ENCODE results near the gene FBXO41.

Gene FBXO41

DNA sequence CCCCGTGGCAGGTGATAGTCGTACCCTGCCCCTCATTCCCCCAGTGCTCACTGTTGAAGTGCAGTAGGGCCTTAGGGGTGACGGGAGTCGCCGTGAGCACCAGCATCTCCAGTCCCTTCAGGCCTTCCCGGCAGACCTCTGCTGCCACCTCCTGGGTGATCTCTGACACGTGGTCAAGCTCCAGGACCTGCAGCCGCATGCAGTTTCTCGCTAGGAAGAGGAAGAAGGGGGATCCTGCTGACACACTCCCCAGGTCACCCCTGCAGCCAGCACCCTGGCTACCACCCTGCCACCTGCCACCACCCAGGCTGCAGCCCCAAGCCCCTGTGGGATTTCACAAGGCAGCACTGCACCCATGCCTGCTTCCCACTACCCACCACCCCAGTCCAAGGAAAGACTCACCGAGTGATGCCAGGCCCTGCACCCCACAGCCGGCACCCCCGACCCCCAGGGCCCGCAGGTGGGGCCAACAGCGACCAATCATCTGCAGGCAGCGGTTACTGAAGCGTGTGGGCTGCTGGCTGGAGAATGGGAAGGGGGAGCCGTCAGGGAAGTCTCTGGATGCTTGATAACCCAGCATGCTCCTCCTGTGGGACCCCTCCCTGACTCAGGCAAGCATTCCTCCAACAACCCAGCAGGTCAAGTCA is 23.8 kb downstream of the FBXO41 start:
- no peak for DNase-seq

DNA sequence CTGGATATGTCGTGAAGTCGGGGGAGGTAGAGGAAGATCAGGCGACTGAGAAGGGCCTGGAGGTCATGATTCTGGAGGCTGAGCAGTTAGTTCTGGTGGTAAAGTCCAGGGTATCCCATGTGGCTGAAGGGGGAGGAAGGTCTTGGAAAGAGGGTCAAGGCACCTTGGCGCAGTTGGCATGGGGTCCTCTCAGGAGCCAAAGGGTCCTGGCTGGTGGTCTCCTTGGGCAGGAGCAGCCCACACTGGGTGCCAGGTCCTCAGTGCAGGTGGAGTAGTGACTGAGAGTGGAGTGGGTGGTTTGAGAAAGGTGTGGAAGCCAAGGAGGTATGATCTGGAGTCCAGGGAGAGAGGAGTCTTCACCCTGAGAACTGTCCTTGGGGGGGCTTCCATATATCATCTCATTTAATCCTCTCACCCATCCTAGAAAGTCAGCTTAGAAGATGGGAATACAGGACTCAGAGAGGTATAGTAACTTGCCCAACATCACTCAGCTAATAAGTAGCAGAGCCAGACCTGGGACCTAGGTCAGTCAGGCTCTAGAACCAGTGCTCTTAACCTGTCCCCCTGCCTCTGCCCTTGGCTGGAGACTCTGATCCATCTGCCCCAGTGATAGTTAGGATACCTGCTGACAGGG is 24.5 kb downstream of the FBXO41 start:
- DNase-seq: no peak

DNA sequence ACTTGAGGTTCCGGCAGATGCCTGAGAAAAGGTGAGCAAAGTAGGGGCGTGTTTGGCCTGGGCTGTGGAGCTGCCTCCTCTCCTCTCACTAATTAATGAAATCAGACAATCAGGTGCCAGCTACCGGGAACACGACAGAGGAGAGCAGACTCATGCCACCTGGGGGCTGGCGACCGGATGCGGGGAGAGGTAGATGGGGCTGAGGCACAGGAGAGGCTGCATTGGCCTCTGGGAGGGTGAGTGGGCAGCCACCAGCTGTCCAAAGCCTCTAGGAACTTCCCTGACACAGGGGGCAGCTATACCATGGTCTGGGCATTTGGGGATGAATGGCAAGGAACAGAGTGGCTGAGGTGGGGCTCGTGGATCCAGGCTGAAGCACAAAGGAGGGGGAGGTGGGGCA is 25.0 kb downstream of the FBXO41 start:
- no peak for DNase-seq

DNA sequence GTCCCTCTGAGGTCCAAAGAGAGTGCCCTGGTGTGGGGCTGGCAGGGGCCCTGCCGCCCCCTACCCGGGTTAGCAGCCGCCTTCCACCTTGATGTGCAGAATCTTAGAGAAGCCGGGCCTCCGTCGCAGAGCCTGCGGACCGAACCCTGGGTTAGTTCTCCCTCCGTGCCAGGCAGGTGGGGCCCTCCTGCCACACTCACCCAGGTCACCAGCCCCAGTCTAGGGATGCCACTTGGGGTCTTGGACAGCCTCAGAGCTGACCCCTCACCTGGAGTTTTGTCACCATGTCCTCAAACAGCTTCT is 25.4 kb downstream of the FBXO41 start:
- DNase-seq: no peak

DNA sequence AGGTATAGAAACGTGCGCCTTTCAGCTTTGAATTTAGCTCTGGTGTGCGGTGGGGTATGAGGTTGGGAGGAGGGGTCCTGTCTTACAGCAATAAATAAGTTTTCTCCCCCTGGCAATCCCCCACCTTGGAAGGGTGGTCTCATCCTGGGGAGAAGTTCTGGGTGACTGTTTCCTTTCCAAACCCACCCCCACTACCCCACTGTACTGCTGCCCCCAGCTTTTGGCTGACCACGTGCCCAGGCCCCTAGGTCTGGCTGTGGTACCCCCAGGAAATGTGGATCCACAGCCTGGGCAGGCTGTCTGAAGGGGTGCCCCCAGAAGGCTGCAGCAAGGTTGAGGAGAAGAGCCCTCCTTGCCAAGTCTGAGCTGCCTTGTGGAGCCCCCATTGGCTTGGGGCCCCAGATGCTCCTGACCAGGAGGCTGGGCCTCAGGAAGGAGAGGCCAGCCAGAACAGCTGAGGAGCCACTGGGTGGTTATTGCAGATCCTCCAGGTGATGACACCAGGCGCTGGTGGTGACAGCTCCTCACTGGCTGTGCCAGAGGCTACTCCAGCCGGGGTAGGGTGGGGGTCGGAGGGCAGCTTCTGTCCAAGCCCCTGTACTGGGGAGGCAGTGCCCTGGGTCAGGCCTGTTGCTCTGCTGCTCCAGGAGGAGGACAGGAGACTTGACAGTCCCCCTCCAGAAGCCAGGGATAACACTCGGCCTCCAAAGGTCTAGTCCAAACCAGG is 25.9 kb downstream of the FBXO41 start:
- DNase-seq: no peak

DNA sequence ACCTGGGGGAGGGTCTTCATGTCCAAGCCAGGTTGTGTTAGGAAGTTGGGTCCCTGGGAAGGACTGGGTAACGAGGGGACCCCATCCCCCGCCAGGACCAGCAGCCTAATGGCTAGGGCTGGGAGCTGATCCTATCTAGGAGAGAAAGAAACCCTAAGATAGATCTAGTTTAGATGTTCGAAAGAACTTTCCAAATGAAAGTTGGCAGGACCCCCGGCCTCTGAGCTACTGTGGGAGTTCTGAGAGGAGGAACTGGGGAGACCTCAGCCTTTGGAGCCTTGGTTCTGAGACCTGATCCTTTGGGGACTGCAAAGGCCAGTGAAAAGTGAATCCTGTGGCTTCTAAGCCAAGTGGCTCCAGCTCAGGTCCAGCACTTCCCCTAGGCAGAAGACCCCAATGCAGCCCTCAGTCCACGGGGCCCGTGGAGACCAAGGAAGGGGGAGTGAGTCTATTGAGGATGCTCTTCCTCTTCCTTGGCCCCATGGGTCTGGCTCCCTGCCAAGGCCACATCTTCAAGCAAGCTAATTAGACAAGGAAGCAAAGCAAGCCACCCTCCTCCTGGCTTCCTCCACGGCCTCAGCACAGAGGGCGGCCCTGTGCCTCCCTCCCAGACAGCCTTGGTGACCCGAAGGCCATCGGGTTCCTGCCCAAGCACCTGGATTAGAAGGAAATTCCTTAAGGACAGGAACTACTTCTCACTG is 26.7 kb downstream of the FBXO41 start:
- DNase-seq: no peak

DNA sequence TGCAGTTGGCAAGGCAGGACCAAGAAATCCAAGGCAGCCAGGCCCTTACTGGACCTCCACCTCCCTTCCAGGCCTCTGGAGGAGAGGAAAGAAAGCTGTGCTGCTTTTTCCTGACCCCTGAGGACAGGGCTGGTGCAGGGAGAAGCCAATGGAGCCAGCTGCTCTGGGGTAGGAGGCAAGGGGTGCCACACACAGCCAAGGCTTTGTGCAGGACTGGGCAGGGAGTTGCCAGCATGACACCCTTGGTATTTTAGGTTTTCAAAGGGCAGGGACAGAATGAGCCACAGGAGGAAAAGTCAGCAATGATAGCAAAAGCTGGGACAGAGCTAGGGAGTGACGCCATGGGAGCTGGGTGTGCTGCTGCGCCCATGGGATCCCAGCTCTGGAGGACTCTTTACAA is 27.3 kb downstream of the FBXO41 start:
- DNase-seq: no peak

DNA sequence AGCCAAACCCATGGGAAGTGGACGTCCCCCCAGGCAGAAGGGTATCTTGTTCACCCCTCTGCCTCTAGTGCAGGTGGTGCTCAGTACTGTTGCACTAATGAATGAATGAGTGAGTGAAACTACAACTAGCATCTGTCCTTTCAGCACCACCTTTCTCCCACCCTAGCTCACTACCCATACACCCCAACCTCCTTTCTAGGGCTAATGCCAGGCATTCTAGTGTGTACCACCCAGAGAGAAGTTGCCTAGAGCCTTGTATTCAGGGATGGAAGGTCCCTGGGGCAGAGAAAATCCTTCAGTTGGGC is 27.7 kb downstream of the FBXO41 start:
- DNase-seq: no peak

DNA sequence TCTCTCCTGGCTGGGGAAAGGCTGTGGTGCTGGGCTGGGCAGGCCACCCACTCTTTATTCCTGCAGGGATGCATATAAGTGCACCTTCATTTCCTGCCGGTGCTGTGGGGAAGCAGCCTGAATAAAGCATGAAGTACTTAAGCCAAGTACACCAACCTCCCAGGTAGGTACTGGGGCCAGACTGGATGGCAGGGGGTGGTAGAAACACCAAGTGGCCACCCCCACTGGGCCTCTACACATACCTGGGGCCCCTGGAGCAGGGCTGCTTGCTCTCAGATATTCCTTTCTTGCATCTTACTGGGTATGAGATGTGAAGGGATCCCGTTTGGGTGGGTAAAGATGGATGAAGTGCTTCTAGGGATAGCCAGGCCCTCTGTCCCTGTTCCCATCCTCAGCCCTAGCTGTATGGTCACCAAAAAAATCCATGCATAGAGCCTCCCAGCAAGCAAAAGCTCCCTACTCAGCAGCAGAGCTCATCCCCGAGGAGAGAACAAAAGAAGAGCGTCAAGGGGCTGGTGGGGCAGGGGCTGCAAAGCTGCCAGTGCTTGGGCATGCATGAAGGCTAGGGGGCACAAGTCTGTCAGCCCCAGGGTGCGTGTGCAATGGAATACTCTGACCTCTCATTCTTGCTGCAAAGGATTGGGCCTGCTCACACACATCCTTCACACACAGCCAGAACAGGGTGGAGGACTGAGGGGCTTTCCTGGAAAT is 28.2 kb downstream of the FBXO41 start:
- no peak for DNase-seq

DNA sequence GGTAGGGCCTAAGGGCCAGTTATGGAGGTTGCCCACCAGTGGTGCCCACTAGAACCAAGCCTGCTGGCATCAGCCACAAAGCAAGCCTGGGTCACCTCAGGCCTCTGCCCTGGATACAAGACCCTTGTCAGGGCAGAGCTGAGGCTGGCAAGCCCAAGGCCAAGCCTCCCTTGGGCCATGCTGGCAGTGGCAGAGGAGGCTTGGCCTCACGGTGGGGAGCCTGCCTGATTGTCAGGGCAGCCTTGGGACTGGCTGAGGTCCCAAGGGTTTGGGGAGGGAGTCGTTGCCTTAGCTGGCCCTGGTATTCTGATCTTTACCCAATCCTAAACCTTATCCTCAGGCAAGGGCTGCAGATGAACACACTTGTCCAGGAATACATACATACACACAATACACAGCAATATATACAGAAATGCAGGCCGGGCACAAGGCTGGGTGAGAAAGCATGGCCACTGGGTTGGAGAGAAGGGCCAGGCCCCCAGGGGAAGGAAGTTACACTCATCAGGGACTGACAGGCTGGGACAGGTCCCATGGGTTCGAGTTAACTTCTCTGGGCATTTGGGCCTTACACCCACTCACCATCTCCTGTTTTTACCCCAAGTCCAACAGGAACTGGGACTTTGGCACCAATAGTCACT is 29.2 kb downstream of the FBXO41 start:
- DNase-seq: no peak

DNA sequence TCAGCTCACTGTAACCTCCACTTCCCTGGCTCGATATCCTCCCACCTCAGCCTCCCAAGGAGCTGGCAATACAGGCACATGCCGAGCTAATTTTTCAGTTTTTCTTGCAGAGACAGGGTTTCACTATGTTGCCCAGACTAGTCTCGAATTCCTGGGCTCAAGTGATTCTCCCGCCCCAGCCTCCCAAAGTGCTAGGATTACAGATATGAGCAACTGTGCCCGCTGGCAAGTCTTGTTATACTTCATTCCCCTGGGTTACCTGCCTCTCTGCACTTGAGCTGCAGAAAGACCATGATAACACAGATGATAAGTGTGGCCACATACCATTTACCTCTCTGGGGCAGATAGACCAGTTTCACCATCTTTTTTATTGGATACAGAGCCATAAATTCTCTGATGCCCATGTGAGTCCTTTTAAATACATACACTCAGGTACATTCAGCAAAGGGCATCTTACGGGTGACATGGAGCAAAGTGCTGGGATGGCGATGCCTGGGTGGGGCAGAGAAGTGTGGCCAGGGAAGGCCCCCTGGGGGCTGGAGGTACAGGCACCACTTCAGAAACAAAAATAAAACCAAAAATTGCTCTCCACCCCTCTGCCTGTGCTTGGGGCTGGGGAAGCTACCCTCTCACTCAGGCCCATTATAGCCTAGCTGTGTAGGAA is 29.8 kb downstream of the FBXO41 start:
- DNase-seq: no peak

DNA sequence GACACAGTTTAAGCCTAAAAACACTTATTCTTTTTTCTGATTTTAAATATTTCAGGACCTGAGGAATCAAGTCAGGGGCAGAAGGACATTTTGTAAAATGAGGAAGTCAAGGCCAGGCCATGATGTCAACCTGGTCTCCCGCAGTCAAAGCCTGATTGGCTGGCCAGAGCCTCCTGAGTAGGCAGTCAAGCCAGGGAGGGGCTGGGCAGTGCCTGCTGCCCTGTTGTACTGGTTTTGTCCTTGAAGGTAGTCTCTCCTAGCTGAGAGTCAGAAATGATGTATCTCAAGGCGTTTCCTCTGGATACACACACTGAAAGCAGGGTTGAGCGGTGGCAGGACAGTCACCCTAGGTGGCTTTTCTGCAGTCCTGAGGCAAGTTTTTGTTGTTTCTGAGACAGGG is 30.4 kb downstream of the FBXO41 start:
- no peak for DNase-seq

DNA sequence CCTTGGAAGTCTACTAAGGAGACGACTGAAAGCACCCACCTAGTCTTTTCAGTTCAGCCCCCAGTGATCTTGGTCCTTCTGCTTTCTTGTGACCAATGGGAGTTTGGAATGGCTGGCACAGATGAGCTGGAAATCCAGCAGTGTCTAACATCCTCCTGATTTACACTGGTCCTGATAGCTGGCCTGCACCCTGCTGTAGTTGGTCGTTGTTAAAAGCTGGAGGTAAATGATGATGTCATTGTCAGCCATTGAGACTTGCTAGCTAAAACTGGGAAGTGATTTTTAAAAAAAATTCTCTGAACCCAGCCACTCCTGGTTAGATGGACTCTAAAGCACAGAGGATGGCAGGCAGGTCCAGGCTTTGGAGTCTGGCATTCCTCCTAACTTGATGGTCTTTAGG is 30.9 kb downstream of the FBXO41 start:
- no peak for DNase-seq

DNA sequence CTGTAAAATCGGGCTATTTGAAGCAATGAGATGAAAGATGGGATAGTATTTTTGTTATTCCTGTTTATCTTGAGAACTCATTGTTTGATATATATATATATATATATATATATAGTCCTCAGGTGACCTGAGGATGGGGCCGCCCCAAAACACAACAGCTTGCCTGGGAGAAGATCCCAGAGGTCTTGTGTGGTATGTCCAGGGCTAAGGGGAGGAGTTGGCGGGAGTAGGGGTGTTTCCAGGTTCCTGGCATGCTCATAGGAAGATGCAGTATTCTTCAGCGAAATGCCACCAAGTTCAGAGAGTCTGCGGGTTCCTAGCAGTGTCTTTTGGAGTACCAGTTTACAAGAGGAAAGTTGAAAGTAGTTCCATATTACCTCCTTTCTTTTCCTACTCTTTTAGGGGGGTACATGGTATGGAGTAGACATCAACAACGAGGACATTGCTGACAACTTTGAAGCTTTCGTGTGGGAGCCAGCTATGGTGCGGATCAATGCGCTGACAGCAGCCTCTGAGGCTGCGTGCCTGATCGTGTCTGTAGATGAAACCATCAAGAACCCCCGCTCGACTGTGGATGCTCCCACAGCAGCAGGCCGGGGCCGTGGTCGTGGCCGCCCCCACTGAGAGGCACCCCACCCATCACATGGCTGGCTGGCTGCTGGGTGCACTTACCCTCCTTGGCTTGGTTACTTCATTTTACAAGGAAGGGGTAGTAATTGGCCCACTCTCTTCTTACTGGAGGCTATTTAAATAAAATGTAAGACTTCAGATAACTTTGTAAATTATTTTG is 31.8 kb downstream of the FBXO41 start:
- no peak for DNase-seq

DNA sequence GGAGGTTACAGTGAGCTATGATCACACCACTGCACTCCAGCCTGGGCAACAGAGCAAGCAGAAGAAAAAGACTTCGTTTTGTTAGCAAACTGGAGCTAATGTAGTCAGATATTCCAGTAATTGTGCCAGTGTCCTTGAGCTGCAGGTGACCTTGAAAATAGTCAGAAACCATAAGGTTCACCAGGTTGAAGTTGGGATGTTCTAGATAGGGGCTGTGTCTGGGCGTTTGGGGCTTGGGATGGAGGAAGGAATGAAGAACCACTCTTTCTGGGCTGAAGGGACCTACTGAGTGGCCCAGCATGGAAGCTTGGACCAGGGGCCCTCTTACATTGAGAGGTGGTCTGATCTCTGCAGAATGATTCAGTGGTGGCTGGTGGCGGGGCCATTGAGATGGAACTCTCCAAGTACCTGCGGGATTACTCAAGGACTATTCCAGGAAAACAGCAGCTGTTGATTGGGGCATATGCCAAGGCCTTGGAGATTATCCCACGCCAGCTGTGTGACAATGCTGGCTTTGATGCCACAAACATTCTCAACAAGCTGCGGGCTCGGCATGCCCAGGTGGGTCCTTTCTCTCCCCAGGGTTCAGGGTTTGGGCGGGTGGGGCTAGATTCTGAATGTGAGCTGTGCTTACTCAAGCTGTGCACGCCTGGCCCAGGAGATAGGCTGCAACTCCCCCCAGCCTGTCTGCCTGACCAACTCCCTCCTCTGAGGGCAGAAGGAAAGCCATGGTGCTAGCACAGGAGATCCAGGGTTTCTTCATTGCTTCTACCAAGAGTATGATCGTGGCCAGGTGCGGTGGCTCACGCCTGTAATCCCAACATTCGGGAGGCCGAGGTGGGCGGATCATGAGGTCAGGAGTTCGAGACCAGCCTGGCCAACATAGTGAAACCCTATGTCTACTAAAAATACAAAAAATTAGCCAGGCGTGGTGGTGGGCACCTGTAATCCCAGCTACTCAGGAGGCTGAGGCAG is 33.1 kb downstream of the FBXO41 start:
- no peak for DNase-seq

DNA sequence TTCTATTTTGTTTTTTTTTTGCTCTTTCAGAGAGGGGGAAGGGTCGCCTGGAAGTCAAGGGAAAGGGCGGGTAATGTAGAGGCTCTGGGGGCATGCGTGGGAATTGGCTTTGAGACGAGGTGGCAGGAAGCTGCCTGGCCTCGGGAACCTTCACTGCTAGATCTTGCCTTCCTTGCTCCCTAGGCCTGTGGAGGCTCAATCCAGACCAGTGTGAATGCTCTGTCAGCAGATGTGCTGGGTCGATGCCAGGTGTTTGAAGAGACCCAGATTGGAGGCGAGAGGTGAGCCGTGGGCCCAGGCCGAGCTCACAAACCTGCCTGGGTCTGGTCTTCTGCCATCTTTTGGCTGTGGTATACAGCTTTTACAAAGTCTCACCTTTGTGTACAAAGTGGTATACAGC is 34.6 kb downstream of the FBXO41 start:
- no peak for DNase-seq

DNA sequence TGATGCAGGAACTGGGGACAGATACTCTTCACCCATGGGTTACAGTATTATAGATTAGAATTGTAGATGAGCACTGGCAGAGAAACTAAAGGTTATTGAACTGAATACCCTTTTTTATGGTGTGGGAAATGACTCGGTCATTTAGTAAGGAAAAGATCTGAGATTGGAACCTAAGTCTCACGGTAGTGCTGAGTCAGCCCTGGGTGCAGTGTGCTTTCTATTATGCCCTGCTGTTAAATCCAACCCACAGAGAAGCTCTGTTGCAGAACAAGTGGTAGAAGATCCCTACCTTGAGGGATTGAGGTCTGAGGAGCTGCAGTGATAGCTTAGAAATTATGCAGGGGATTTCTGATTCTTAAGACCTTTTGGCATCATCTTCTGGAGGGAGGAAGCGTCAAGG is 37.4 kb downstream of the FBXO41 start:
- DNase-seq: no peak

DNA sequence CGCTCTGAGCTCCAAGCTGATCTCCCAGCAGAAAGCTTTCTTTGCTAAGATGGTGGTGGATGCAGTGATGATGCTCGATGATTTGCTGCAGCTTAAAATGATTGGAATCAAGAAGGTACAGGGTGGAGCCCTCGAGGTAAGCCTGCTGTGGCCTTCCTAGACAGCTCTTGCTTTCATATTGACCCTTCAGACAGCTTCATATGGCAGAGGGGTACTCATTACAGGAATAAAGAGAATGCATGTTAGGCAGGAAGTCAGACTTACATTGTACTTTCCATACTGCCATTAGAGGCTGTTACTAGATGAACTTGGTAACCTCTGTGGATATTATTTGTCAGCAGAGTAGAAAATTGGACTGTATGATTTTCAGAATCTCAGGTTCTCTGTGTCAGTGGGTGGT is 39.7 kb downstream of the FBXO41 start:
- DNase-seq: no peak

DNA sequence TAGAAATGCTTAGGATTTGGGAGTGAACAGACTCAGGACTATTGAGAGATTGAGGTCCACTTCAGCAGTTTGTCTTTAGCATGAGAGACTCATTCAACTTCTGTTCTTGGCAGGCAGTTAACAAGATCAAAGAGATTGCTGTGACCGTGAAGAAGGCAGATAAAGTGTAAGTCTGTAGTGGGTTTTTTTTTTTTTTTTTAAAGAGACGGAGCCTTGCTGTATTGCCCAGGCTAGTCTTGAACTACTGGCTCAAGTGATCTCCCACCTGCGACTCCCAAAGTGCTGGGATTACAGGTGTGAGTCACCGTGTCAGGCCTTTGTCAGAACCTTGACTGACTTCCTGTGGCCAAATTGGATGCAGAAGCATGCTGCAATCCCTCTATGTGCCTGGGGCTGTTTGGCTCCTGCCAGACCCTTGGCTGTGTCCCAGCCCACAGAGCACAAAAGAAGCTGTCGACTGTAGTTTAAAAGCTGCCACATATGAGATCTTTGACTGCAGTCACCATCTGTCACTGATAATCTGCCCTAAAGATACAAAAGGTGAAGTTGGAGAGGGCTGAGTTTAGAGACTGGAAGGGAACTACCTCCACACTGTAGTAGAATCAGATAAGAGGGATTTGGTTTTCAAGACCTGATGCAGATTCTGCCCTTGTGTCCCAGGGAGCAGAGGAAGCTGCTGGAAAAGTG is 40.3 kb downstream of the FBXO41 start:
- DNase-seq: no peak

DNA sequence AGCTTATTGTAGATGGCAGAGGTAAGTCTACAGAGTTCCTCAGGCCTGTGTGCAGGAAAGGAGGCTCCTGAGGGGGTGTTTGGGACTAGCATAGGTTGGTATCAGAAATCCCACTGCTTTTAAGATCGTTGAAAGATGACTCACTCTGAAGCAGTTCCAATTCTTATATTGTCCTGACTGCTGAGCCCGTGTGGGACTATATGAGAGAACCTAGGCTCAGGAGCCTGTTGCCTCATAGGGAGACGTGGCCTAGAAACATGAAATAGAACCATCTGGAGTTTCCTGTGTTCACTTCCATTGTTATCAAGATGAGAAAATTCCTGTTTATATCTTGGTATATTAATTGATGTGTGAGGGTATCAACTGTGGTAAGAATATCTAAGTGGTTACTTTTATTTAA is 44.5 kb downstream of the FBXO41 start:
- no peak for DNase-seq

Measured in CD4-positive, alpha-beta T cell treated with Interleukin-17A for 1 hour (primary cell).